Measurements from ENCODE around the gene TNNI3K.

DNA sequence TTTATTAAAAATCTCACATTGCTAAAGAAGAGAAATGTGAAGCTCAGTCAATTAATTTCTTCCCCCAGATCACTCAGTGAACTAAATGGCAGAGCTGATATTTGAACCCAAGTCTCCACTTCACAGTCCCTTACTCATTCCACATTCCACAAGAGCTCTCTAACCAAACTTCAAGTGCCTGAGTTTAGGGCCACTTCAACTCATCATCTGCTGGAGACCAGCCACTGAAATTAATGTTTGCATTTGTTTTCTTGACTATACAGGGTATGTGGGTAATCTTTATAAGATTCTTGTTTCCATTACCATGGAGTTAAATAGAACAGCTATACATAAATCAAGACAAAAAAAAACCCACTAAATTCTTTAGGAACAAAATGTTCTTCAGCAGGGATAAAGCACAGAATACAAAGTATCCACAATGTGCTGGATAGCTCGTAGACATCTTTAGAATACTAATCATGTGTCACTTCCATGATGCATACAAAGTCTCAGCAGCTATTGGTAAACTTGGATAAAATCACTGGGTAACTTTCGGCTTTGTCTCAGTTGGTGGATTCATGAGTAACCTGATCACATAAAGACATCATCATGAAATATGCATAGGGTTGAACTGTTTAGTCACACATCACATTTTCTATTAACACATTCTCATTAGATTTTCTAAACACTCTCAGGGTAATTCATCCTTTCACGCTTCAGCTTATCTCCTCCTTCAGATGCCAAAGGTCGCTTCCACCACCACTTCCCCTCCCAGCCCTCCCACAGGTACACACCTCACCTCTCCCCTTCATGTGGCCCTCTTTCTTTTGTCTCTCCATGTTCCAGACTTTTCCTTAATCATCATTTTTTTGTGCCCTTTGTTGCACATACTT lies 187.5 kb downstream of the TNNI3K start:
- TF ChIP-seq GATA3 (IDR thresholded peaks at IDR 0.05; ENCODE audit: low read depth, low read length), result no peak
- no peak for TF ChIP-seq GATA2 (IDR thresholded peaks at IDR 0.05; ENCODE audit: low read depth, low read length)

Data from SH-SY5Y (cell line).